ENCODE results near the gene CHCHD5.
"Not testable (repeated sequence)": the region's sequence is repeated elsewhere in the genome, so short reads cannot be mapped to it uniquely, and the experiment has no call there.

DNA sequence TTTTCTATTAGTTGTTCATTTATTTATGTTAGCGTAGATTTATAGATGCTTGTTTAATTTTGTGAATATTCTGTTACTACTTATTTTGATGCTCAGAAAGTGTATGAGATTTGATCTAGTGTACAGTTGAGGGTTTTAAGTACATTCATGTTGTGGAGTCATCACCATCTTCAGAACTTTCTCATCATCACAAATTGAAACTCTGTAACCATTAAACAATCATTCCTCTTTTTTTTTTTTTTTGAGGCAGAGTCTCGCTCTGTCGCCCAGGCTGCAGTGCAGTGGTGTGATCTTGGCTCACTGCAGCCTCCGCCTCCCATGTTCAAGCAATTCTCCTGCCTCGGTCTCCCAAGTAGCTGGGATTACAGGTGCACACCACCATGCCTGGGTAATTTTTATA is 17.9 kb upstream of the CHCHD5 start:
- TF ChIP-seq, protein P1, sequence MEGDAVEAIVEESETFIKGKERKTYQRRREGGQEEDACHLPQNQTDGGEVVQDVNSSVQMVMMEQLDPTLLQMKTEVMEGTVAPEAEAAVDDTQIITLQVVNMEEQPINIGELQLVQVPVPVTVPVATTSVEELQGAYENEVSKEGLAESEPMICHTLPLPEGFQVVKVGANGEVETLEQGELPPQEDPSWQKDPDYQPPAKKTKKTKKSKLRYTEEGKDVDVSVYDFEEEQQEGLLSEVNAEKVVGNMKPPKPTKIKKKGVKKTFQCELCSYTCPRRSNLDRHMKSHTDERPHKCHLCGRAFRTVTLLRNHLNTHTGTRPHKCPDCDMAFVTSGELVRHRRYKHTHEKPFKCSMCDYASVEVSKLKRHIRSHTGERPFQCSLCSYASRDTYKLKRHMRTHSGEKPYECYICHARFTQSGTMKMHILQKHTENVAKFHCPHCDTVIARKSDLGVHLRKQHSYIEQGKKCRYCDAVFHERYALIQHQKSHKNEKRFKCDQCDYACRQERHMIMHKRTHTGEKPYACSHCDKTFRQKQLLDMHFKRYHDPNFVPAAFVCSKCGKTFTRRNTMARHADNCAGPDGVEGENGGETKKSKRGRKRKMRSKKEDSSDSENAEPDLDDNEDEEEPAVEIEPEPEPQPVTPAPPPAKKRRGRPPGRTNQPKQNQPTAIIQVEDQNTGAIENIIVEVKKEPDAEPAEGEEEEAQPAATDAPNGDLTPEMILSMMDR (IDR thresholded peaks at IDR 0.05), result not testable (repeated sequence)
- not testable (repeated sequence) for TF ChIP-seq POLR2AphosphoS5 (IDR thresholded peaks at IDR 0.05)
